Nephron (organoid): ENCODE data around the gene TMEM89.

Source experiments
- H3K27ac Mint-ChIP-seq, 3 experiments: 2 replicates each; pipeline ENCODE4 v1.8.0; 2020; ENCODE audit warnings: mixed read lengths in 3 of 3, mild to moderate bottlenecking in 2 of 3, moderate library complexity in 1 of 3
- H3K27me3 Mint-ChIP-seq: 2 replicates; pipeline ENCODE4 v1.8.0; 2021; ENCODE audit warnings: low read depth, mild to moderate bottlenecking, moderate library complexity, mixed read lengths
- H3K36me3 Mint-ChIP-seq: 2 replicates; pipeline ENCODE4 v1.8.0; 2020; ENCODE audit warnings: low read depth, mixed read lengths
- H3K4me1 Mint-ChIP-seq: 2 replicates; pipeline ENCODE4 v1.8.0; 2020; ENCODE audit warnings: mixed read lengths
- H3K4me3 Mint-ChIP-seq, 3 experiments: 2 replicates each; pipeline ENCODE4 v1.8.0; 2020; ENCODE audit warnings: mild to moderate bottlenecking in 3 of 3, mixed read lengths in 3 of 3, moderate library complexity in 2 of 3
- H3K9me3 Mint-ChIP-seq: 2 replicates; pipeline ENCODE4 v1.8.0; 2020; ENCODE audit warnings: mixed read lengths
- CTCF ChIP-seq, 3 experiments: fragments of 200-600 bp; sonication (generic); IDR thresholded peaks; one replicate each; pipeline ENCODE4 v1.5.0; 2021; ENCODE audit warnings: antibody characterized with exemption in 3 of 3; ENCODE audit not compliant: unreplicated experiment in 3 of 3

Gene TMEM89

GRCh38 chr3:48588230-48588629 lies 33.3 kb downstream of the TMEM89 start:
- Mint-ChIP-seq H3K4me3 (no peak overlapping the region), H3K9me3 (no peaks in the 10 kb centered on the region), H3K27ac (no peak overlapping the region), H3K4me1 (no peaks in the 10 kb centered on the region), H3K27me3 (no peaks in the 10 kb centered on the region), H3K36me3 (peaks cover 4% of the 10 kb centered on the region)
- TF ChIP-seq CTCF (IDR thresholded peaks at IDR 0.05; ENCODE audit: unreplicated experiment in 3 of 3), result no peak

DNA sequence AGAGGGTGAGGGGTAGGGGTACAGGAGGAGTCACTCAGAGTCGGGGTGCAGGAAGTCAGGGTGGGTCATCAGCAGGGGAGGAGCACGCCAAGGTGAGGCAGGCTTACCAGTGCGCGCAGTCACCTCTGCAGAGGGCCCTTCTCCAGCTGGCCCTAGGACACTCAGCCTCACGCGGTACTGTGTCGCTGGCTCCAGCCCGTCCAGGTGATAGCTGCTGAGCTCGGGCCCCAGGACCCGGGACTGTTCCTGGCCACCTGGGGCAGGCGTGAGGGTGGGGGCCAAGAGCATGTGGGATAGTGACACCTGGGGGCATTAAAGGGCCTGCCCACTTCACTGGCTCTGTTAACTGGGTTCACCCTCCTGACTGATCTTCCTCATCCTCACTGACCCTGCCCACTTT lies 33.9 kb downstream of the TMEM89 start:
- no peaks in the 10 kb centered on the region for H3K4me1 Mint-ChIP-seq
- no peak overlapping the region for H3K4me3 Mint-ChIP-seq
- TF ChIP-seq CTCF (IDR thresholded peaks at IDR 0.05; ENCODE audit: unreplicated experiment in 3 of 3), result no peak
- no peak overlapping the region for H3K27ac Mint-ChIP-seq
- no peaks in the 10 kb centered on the region for H3K9me3 Mint-ChIP-seq
- no peaks in the 10 kb centered on the region for H3K27me3 Mint-ChIP-seq
- peaks cover 4% of the 10 kb centered on the region for H3K36me3 Mint-ChIP-seq

- Mint-ChIP-seq H3K4me3 (no peak overlapping the region), H3K27ac (no peak overlapping the region), H3K27me3 (no peaks in the 10 kb centered on the region), H3K36me3 (peaks cover 11% of the 10 kb centered on the region), H3K9me3 (no peaks in the 10 kb centered on the region), H3K4me1 (no peaks in the 10 kb centered on the region)
- no peak for TF ChIP-seq CTCF (IDR thresholded peaks at IDR 0.05; ENCODE audit: unreplicated experiment in 3 of 3)
These were observed 36.2 kb downstream of the TMEM89 start for GRCh38 chr3:48585411-48585810.

- Mint-ChIP-seq H3K4me1 (no peaks in the 10 kb centered on the region), H3K4me3 (no peak overlapping the region), H3K36me3 (peaks cover 11% of the 10 kb centered on the region), H3K9me3 (no peaks in the 10 kb centered on the region), H3K27me3 (no peaks in the 10 kb centered on the region), H3K27ac (no peak overlapping the region)
- no peak for TF ChIP-seq CTCF (IDR thresholded peaks at IDR 0.05; ENCODE audit: unreplicated experiment in 3 of 3)
These were observed 36.7 kb downstream of the TMEM89 start for GRCh38 chr3:48584836-48585235.

DNA sequence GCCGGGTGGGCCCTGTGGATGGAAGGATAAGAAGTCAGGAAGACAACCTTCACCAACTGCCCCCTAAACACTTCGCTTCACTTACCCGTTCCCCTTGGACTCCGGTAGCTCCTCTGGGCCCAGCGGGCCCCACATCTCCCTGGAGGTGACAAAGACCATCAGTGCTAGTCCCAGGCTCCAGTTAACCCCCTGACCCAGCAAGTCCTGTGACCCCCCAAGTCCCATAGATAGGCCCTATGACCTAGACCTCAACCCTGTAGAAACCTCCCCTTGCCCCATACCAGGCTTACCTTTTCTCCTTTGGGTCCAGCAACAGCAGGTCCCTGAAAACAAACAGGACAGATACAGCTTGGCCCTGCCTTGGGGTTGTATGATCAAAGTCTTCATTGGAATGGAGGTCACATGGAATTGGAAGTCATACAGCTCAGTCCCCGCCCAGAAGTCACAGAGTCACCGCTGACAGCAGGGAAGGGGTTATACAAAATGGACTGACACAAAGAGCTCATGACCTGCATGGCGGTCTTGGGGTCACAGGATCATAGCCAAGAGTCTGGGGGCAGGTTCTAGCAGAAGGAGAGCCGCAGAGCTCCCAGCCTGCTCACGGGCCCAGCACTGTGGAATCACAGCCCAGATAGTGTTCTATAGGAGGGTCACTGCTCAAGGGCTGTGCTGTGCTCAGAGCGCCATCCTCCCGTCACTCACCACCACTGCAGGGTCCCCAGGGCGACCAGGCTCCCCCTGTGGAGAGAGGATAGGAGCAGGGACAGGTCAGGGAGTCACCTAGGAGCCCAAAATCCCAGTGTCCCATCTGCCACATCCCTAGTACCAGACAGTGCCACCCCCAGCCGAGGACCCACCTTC lies 39.7 kb downstream of the TMEM89 start:
- H3K36me3 Mint-ChIP-seq, result peaks cover 16% of the 10 kb centered on the region
- H3K4me3 Mint-ChIP-seq, result no peak overlapping the region
- H3K9me3 Mint-ChIP-seq, result no peaks in the 10 kb centered on the region
- no peaks in the 10 kb centered on the region for H3K27me3 Mint-ChIP-seq
- H3K4me1 Mint-ChIP-seq, result no peaks in the 10 kb centered on the region
- TF ChIP-seq CTCF (IDR thresholded peaks at IDR 0.05; ENCODE audit: unreplicated experiment in 3 of 3), result no peak
- H3K27ac Mint-ChIP-seq, result no peak overlapping the region

DNA sequence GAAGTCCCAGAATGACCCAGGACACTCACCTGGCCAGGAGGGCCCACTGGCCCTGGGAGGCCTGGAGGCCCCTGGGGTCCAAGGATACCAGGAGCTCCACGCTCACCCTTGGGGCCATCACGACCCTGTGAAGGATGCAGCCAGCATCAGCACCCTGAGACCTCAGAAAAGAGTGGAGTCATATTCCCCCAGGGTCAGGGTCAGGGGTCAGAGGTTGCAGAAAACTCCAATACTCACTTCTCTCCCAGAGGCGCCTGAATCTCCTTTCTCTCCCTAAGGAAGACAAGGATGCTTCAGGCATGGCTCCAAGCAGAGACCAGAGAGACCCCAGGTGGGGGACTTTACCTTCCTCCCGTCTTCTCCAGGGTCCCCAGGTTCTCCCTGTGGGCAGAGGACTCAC lies 44.9 kb downstream of the TMEM89 start:
- H3K9me3 Mint-ChIP-seq, result no peaks in the 10 kb centered on the region
- peaks cover 6% of the 10 kb centered on the region for H3K36me3 Mint-ChIP-seq
- no peak for TF ChIP-seq CTCF (IDR thresholded peaks at IDR 0.05; ENCODE audit: unreplicated experiment in 3 of 3)
- H3K27me3 Mint-ChIP-seq, result no peaks in the 10 kb centered on the region
- H3K4me3 Mint-ChIP-seq, result no peak overlapping the region
- H3K4me1 Mint-ChIP-seq, result no peaks in the 10 kb centered on the region
- no peak overlapping the region for H3K27ac Mint-ChIP-seq
